Effector CD4-positive, alpha-beta T cell (primary cell): ENCODE results near the gene ENKD1.

Source experiments
- DNase-seq: peaks from one replicate; pipeline ENCODE4 v3.0.0-alpha.2; 2020

ENKD1 gene

GRCh38 chr16:67678354-67679023 is 11.9 kb upstream of the ENKD1 start:
- DNase-seq, result no peak

- no peak for DNase-seq
Observed at GRCh38 chr16:67677712-67678111, 11.2 kb upstream of the ENKD1 start.

GRCh38 chr16:67676939-67677338 is 10.4 kb upstream of the ENKD1 start:
- no peak for DNase-seq

GRCh38 chr16:67676516-67676915 is 10.0 kb upstream of the ENKD1 start:
- no peak for DNase-seq

- no peak for DNase-seq
Observed at GRCh38 chr16:67675999-67676398, 9.4 kb upstream of the ENKD1 start.

GRCh38 chr16:67675579-67675935 is 9.0 kb upstream of the ENKD1 start:
- DNase-seq, result no peak

- no peak for DNase-seq
Observed at GRCh38 chr16:67674851-67675578, 8.5 kb upstream of the ENKD1 start.

- no peak for DNase-seq
Observed at GRCh38 chr16:67673712-67674580, 7.4 kb upstream of the ENKD1 start.

GRCh38 chr16:67672739-67673662 is 6.5 kb upstream of the ENKD1 start:
- DNase-seq, result peak; percentile 42

- no peak for DNase-seq
Observed at GRCh38 chr16:67672306-67672705, 5.8 kb upstream of the ENKD1 start.

- DNase-seq, result no peak
Observed at GRCh38 chr16:67669499-67670101, 3.0 kb upstream of the ENKD1 start.

- DNase-seq, result no peak
Observed at GRCh38 chr16:67668495-67669157, 2.1 kb upstream of the ENKD1 start.

GRCh38 chr16:67667817-67668494 is 1.4 kb upstream of the ENKD1 start:
- DNase-seq, result peak; percentile 76

GRCh38 chr16:67667453-67667816 is 885 bp upstream of the ENKD1 start:
- no peak for DNase-seq

- no peak for DNase-seq
Observed at GRCh38 chr16:67666032-67666551, 458 bp downstream of the ENKD1 start.

- no peak for DNase-seq
Observed at GRCh38 chr16:67665598-67665997, 952 bp downstream of the ENKD1 start.

GRCh38 chr16:67664871-67665270 is 1.7 kb downstream of the ENKD1 start:
- DNase-seq, result no peak

- no peak for DNase-seq
Observed at GRCh38 chr16:67664258-67664657, 2.3 kb downstream of the ENKD1 start.

GRCh38 chr16:67663877-67664222 is 2.7 kb downstream of the ENKD1 start:
- DNase-seq, result no peak

GRCh38 chr16:67663151-67663876 is 3.2 kb downstream of the ENKD1 start:
- DNase-seq, result no peak
